K562 (cell line): Measurements from ENCODE around the gene HS3ST5. TPM values are rescaled to one million over a fixed set of nuclear protein-coding genes. Genes with fewer than 3 reads are reported as not detected.

Experiments used
- ATAC-seq: fragments of 200-7000 bp; cut with Tn5 transposase; 3 replicates; pipeline ENCODE4 v1.9.1; 2020; ENCODE audit warnings: moderate library complexity
- BruUV-seq: library from RNA; stranded (reverse); fragments of 400-500 nt; replicated peaks from 2 replicates; lab custom pipeline; 2021; lab: Mats Ljungman, UMichigan
- CTCF ChIA-PET: fragments of 300-600 bp; formaldehyde crosslinking; extraction: SDS; loops from one replicate; lab custom pipeline; 2021; ENCODE audit warnings: low intra/inter-chr PET ratio; lab: Yijun Ruan, JAX
- POLR2A ChIA-PET: fragments of 300-600, 350-650 bp; sonication (Branson Sonifier 250); formaldehyde crosslinking; extraction: SDS; loops from one replicate; lab custom pipeline; 2021; ENCODE audit warnings: antibody characterized with exemption, inconsistent platforms; lab: Yijun Ruan, JAX
- DNase-seq, 4 experiments: peaks; one replicate each; pipeline versions ENCODE4 v3.0.0 to v3.0.0-alpha.2; 2011 to 2018; ENCODE audit warnings: low spot score in 3 of 4, mixed read lengths in 3 of 4; ENCODE audit errors: extremely low read depth in 1 of 4
- FAIRE-seq: peaks from 2 replicates; lab custom pipeline; 2011; peaks lifted over from hg19 to GRCh38; lab: Jason Lieb, UNC
- H2AFZ ChIP-seq: 2 replicates; pipeline ENCODE4 v1.6.0; 2011; ENCODE audit warnings: low read depth, low read length, control low read depth, inconsistent platforms
- H3K27ac ChIP-seq: fragments of 200-600 bp; 3 replicates; pipeline ENCODE4 v1.8.0; 2011; ENCODE audit warnings: low read depth, mild to moderate bottlenecking, control low read depth, inconsistent platforms, low read length, moderate library complexity, mixed read lengths; ENCODE audit errors: extremely low read depth
- H3K27me3 ChIP-seq, 2 experiments: fragments of 300-600 bp in 1 of 2; 2 replicates in 1 of 2; 3 replicates in 1 of 2; pipeline versions ENCODE4 v1.6.0 to v1.8.0; 2011; ENCODE audit warnings: inconsistent platforms in 2 of 2, low read length in 2 of 2, mild to moderate bottlenecking in 1 of 2, mixed read lengths in 1 of 2, moderate library complexity in 1 of 2; ENCODE audit not compliant: control insufficient read depth in 2 of 2, insufficient read depth in 2 of 2
- H3K36me3 ChIP-seq: fragments of 300-600 bp; 3 replicates; pipeline ENCODE4 v1.8.0; 2011; ENCODE audit warnings: mild to moderate bottlenecking, low read length, inconsistent platforms; ENCODE audit not compliant: control insufficient read depth, insufficient read depth
- H3K4me1 ChIP-seq, 2 experiments: fragments of 200-600 bp in 1 of 2; replicated peaks in 1 of 2; 2 replicates in 1 of 2; 3 replicates in 1 of 2; pipeline versions ENCODE4 v1.5.1 to v1.8.0; 2011; ENCODE audit warnings: inconsistent platforms in 2 of 2, low read length in 2 of 2, mild to moderate bottlenecking in 1 of 2, mixed read lengths in 1 of 2, moderate library complexity in 1 of 2; ENCODE audit not compliant: control insufficient read depth in 2 of 2, insufficient read depth in 2 of 2
- H3K4me2 ChIP-seq: 2 replicates; pipeline ENCODE4 v1.6.1; 2011; ENCODE audit warnings: low read length, control low read depth, inconsistent platforms, mixed read lengths; ENCODE audit not compliant: insufficient read depth
- H3K4me3 ChIP-seq: fragments of 200-600 bp; sonication (generic), shearing (Covaris generic); 2 replicates; pipeline ENCODE4 v1.5.1; 2016; ENCODE audit warnings: control low read depth, inconsistent platforms
- H3K79me2 ChIP-seq: fragments of 200-600 bp; 3 replicates; pipeline ENCODE4 v1.8.0; 2011; ENCODE audit warnings: low read length, inconsistent platforms; ENCODE audit not compliant: control insufficient read depth, insufficient read depth
- H3K9ac ChIP-seq, 2 experiments: 2 replicates each; pipeline versions ENCODE4 v1.6.0 to v1.6.1; 2011; ENCODE audit warnings: low read depth in 2 of 2, low read length in 2 of 2, control low read depth in 1 of 2, inconsistent platforms in 1 of 2, mild to moderate bottlenecking in 1 of 2, mixed read lengths in 1 of 2; ENCODE audit not compliant: insufficient read depth in 1 of 2
- H3K9me1 ChIP-seq: one replicate; pipeline ENCODE4 v1.6.0; 2011; ENCODE audit warnings: inconsistent platforms, mild to moderate bottlenecking, low read length, moderate library complexity; ENCODE audit not compliant: control insufficient read depth, insufficient read depth
- H3K9me3 ChIP-seq: replicated peaks from 2 replicates; pipeline ENCODE4 v1.5.1; 2011; ENCODE audit warnings: low read depth, low read length, inconsistent platforms; ENCODE audit not compliant: control insufficient read depth, insufficient read depth
- H4K20me1 ChIP-seq: replicated peaks from 2 replicates; pipeline ENCODE4 v1.6.1; 2011; ENCODE audit warnings: low read length, inconsistent platforms, mixed read lengths; ENCODE audit not compliant: control insufficient read depth, insufficient read depth
- CBX5 ChIP-seq: IDR thresholded peaks from 2 replicates; pipeline ENCODE4 v1.6.1; 2014; ENCODE audit warnings: low read depth, borderline replicate concordance
- CHD2 ChIP-seq: IDR thresholded peaks from 2 replicates; pipeline ENCODE4 v1.6.1; 2011; ENCODE audit warnings: low read depth, low read length
- CREB3L1 ChIP-seq: fragments of 450-650 bp; IDR thresholded peaks from 2 replicates; pipeline ENCODE4 v1.6.1; 2014; ENCODE audit warnings: low read depth, mild to moderate bottlenecking, moderate library complexity, borderline replicate concordance
- ELF1 ChIP-seq: fragments of 200-800 bp; sonication (Bioruptor generic); IDR thresholded peaks from 2 replicates; pipeline ENCODE4 v1.6.1; 2016; ENCODE audit warnings: missing genetic modification characterization, missing compliant biosample characterization
- EP400 ChIP-seq: fragments of 450-650 bp; IDR thresholded peaks from 2 replicates; pipeline ENCODE4 v1.6.1; 2017; ENCODE audit warnings: antibody characterized with exemption, mild to moderate bottlenecking, moderate library complexity
- EWSR1 ChIP-seq: fragments of 450-650 bp; IDR thresholded peaks from 2 replicates; pipeline ENCODE4 v1.6.1; 2018; ENCODE audit warnings: borderline replicate concordance, mild to moderate bottlenecking, low read depth, moderate library complexity; ENCODE audit not compliant: partially characterized antibody
- FOXK1 ChIP-seq: sonication (generic); formaldehyde crosslinking; IDR thresholded peaks from 2 replicates; pipeline ENCODE4 v1.8.0; 2022; ENCODE audit warnings: missing genetic modification reagents, mild to moderate bottlenecking, borderline replicate concordance
- HMGN3 ChIP-seq: IDR thresholded peaks from 2 replicates; pipeline ENCODE4 v1.6.1; 2011; ENCODE audit warnings: borderline replicate concordance, low read depth, mild to moderate bottlenecking, mixed read lengths, low read length; ENCODE audit not compliant: insufficient read length; ENCODE audit errors: extremely low read depth
- NUFIP1 ChIP-seq: fragments of 450-650 bp; IDR thresholded peaks from 2 replicates; pipeline ENCODE4 v1.6.1; 2018; ENCODE audit not compliant: partially characterized antibody
- PKNOX1 ChIP-seq: fragments of 450-650 bp; IDR thresholded peaks from 2 replicates; pipeline ENCODE4 v1.6.1; 2016
- SIN3A ChIP-seq, 2 experiments: fragments of 150-350 bp in 1 of 2; IDR thresholded peaks; 2 replicates each; pipeline ENCODE4 v1.6.1; 2011 to 2016; ENCODE audit warnings: borderline replicate concordance in 2 of 2, low read depth in 2 of 2, low read length in 2 of 2, mild to moderate bottlenecking in 2 of 2, moderate library complexity in 2 of 2; ENCODE audit not compliant: control insufficient read depth in 1 of 2
- SMARCB1 ChIP-seq: IDR thresholded peaks from 2 replicates; pipeline ENCODE4 v1.6.1; 2011; ENCODE audit warnings: improper control_type of control experiment, low read depth; ENCODE audit not compliant: insufficient read length
- SRSF3 ChIP-seq: fragments of 200-400 bp; formaldehyde crosslinking; IDR thresholded peaks from 2 replicates; pipeline ENCODE4 v1.6.1; 2016; ENCODE audit warnings: mild to moderate bottlenecking, low read length, moderate library complexity; ENCODE audit not compliant: insufficient read depth
- YBX1 ChIP-seq: fragments of 450-650 bp; IDR thresholded peaks from 2 replicates; pipeline ENCODE4 v1.7.1; 2016; ENCODE audit warnings: mild to moderate bottlenecking
- ZBTB49 ChIP-seq: sonication (generic); formaldehyde crosslinking; IDR thresholded peaks from 2 replicates; pipeline ENCODE4 v1.8.0; 2022; ENCODE audit warnings: missing genetic modification reagents, mild to moderate bottlenecking, borderline replicate concordance
- ZNF280A ChIP-seq: fragments of 450-650 bp; IDR thresholded peaks from 2 replicates; pipeline ENCODE4 v1.6.1; 2018; ENCODE audit warnings: mild to moderate bottlenecking, low read depth; ENCODE audit not compliant: partially characterized antibody
- WGBS: fragments of 100-300 bp; shearing (Covaris generic); methylation state at CpG from one replicate; pipeline ENCODE4 v1.1.6; 2016; ENCODE audit warnings: low coverage, mixed read lengths; ENCODE audit not compliant: insufficient coverage; ENCODE audit errors: missing lambda C conversion rate; 5-methylcytosine and 5-hydroxymethylcytosine counted together
- in situ Hi-C: fragments of 300-500 bp; cut with MboI; formaldehyde crosslinking; loops from 4 replicates; pipeline ENCODE4 v1.15.0; 2018; ENCODE audit warnings: inconsistent platforms, mixed read lengths
- intact Hi-C: fragments of 100-400 bp; cut with micrococcal nuclease; formaldehyde crosslinking; loops from 2 replicates; pipeline ENCODE4 v1.14.2; 2022
- polyA plus RNA-seq, 8 experiments: library from polyadenylated mRNA; depleted of rRNA in 4 of 8; stranded (reverse) in 5 of 8; unstranded in 3 of 8; fragments of >200 nt; fragmentation: Nextera tagmentation in 2 of 8; fragmentation: Illumina TruSeq in 1 of 8; extraction: Ambion mirVana in 2 of 8; extraction: Trizol in 1 of 8; gene quantifications; 2 replicates each; pipeline versions ENCODE4 v1.2.1 to v1.2.3, GENCODE V29; 2011 to 2014; ENCODE audit warnings: inconsistent platforms in 1 of 8, missing spikeins in 1 of 8
- total RNA-seq, 7 experiments: library from RNA; depleted of rRNA in 6 of 7; stranded (reverse); fragments of >200 nt in 6 of 7; fragmentation: Illumina TruSeq in 2 of 7; extraction: Trizol in 2 of 7; gene quantifications; 2 replicates each; pipeline versions ENCODE4 v1.2.1 to v1.2.3, GENCODE V29; 2011 to 2021; ENCODE audit warnings: low replicate concordance in 1 of 7

The HS3ST5 gene
- total and polyA plus RNA-seq, 9 of the 15 experiments (the other 6 are each of a cell fraction or from before 2014, with no cell fraction given): not detected

- in situ Hi-C loops (no loop called here), intact Hi-C loops (no loop called here)
- no peaks in the 10 kb centered on the region for H3K9me3 ChIP-seq
- WGBS: 0% methylated on average over 2 of the region's 2 CpGs
- FAIRE-seq (no peak), ATAC-seq (no peak), DNase-seq (no peak)
- ChIA-PET POLR2A (no interaction called here), CTCF (no interaction called here)
- H3K27ac ChIP-seq: no peak overlapping the region
- H3K36me3 ChIP-seq: no peaks in the 10 kb centered on the region
- H3K79me2 ChIP-seq: no peaks in the 10 kb centered on the region
- no peak overlapping the region for H3K9ac ChIP-seq
- no TSS peak for BruUV-seq
- no peaks in the 10 kb centered on the region for H3K4me1 ChIP-seq
- no peaks in the 10 kb centered on the region for H4K20me1 ChIP-seq
- no peak overlapping the region for H3K4me2 ChIP-seq
- no peak overlapping the region for H3K4me3 ChIP-seq
- H2AFZ ChIP-seq: no peak overlapping the region
- H3K27me3 ChIP-seq: no peaks in the 10 kb centered on the region
- H3K9me1 ChIP-seq: no peaks in the 10 kb centered on the region
- TF ChIP-seq ELF1: no peak
- TF ChIP-seq SIN3A (IDR thresholded peaks at IDR 0.05; ENCODE audit: borderline replicate concordance in 2 of 2, control insufficient read depth in 1 of 2, low read depth in 2 of 2, low read length in 2 of 2): no peak
- no peak for TF ChIP-seq CHD2
- TF ChIP-seq SMARCB1: no peak
- TF ChIP-seq HMGN3: no peak
- no peak for TF ChIP-seq CREB3L1
- TF ChIP-seq CBX5: no peak
- TF ChIP-seq YBX1: no peak
- TF ChIP-seq PKNOX1: no peak
- TF ChIP-seq SRSF3: no peak
- no peak for TF ChIP-seq ZBTB49 (CRISPR knock-in tag)
- no peak for TF ChIP-seq EP400
- no peak for TF ChIP-seq ZNF280A
- no peak for TF ChIP-seq EWSR1
- no peak for TF ChIP-seq FOXK1 (CRISPR knock-in tag)
- no peak for TF ChIP-seq NUFIP1
Observed at GRCh38 chr6:114085211-114085610, 257.6 kb downstream of the HS3ST5 start.
